Measurements from ENCODE around the gene LARGE1.

DNA sequence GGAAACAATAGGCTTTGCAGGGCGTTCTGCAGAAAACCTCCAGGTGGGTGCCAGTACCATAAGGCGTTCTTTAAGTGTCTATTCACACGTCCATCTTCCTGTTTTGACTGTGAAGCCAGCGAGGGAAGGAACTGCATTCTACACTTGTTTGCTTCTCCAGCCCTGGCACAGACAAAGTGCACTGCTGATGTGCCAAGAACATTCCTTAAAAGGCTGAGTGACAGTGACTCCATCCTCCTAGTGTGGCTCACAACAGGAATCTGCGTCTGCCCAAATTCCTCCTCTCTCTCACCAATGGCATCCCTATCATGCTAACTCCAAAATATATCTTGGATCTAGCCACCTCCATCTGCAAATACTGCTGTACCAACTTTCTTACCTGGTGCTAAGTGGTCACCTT, 454.7 kb downstream of the LARGE1 start:
- no peak for TF ChIP-seq POLR2A (IDR thresholded peaks at IDR 0.05)
- TF ChIP-seq, protein P1, sequence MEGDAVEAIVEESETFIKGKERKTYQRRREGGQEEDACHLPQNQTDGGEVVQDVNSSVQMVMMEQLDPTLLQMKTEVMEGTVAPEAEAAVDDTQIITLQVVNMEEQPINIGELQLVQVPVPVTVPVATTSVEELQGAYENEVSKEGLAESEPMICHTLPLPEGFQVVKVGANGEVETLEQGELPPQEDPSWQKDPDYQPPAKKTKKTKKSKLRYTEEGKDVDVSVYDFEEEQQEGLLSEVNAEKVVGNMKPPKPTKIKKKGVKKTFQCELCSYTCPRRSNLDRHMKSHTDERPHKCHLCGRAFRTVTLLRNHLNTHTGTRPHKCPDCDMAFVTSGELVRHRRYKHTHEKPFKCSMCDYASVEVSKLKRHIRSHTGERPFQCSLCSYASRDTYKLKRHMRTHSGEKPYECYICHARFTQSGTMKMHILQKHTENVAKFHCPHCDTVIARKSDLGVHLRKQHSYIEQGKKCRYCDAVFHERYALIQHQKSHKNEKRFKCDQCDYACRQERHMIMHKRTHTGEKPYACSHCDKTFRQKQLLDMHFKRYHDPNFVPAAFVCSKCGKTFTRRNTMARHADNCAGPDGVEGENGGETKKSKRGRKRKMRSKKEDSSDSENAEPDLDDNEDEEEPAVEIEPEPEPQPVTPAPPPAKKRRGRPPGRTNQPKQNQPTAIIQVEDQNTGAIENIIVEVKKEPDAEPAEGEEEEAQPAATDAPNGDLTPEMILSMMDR (IDR thresholded peaks at IDR 0.05), result no peak

All from body of pancreas (tissue), 4 donors.